IPS-18c (cell line): ENCODE measurements around the gene NRG2.

Source experiments
- H3K4me3 ChIP-seq: 2 replicates; pipeline ENCODE4 v1.7.0; 2013; ENCODE audit warnings: low read depth, mild to moderate bottlenecking, low read length, moderate library complexity; ENCODE audit not compliant: insufficient read depth
- H3K9me3 ChIP-seq: one replicate; pipeline ENCODE4 v1.6.1; 2013; ENCODE audit warnings: mild to moderate bottlenecking, low read length, moderate library complexity; ENCODE audit not compliant: control insufficient read depth, insufficient read depth

Gene NRG2

GRCh38 chr5:139838381-139839197 lies 204.5 kb downstream of the NRG2 start:
- H3K9me3 ChIP-seq: no peaks in the 10 kb centered on the region

GRCh38 chr5:139837711-139838380 lies 205.3 kb downstream of the NRG2 start:
- H3K9me3 ChIP-seq: no peaks in the 10 kb centered on the region
- no peak overlapping the region for H3K4me3 ChIP-seq

More at GRCh38 chr5:139838381-139839197, 204.5 kb downstream of the NRG2 start:
- H3K4me3 ChIP-seq: no peak overlapping the region

GRCh38 chr5:139836469-139837208 lies 206.5 kb downstream of the NRG2 start:
- Histone ChIP-seq H3K4me3 (no peak overlapping the region), H3K9me3 (no peaks in the 10 kb centered on the region)

- Histone ChIP-seq H3K4me3 (no peak overlapping the region), H3K9me3 (no peaks in the 10 kb centered on the region)
Measured at GRCh38 chr5:139835656-139836055, 207.4 kb downstream of the NRG2 start.

- H3K9me3 ChIP-seq: no peaks in the 10 kb centered on the region
- no peak overlapping the region for H3K4me3 ChIP-seq
Measured at GRCh38 chr5:139833525-139833924, 209.6 kb downstream of the NRG2 start.

GRCh38 chr5:139831624-139832023 lies 211.5 kb downstream of the NRG2 start:
- H3K4me3 ChIP-seq: no peak overlapping the region
- H3K9me3 ChIP-seq: no peaks in the 10 kb centered on the region

- Histone ChIP-seq H3K4me3 (no peak overlapping the region), H3K9me3 (no peaks in the 10 kb centered on the region)
Measured at GRCh38 chr5:139829471-139829870, 213.6 kb downstream of the NRG2 start.

- Histone ChIP-seq H3K9me3 (no peaks in the 10 kb centered on the region), H3K4me3 (no peak overlapping the region)
Measured at GRCh38 chr5:139828207-139828895, 214.7 kb downstream of the NRG2 start.

- no peaks in the 10 kb centered on the region for H3K9me3 ChIP-seq
- H3K4me3 ChIP-seq: no peak overlapping the region
Measured at GRCh38 chr5:139825690-139826089, 217.4 kb downstream of the NRG2 start.

- Histone ChIP-seq H3K9me3 (no peaks in the 10 kb centered on the region), H3K4me3 (no peak overlapping the region)
Measured at GRCh38 chr5:139823757-139824355, 219.2 kb downstream of the NRG2 start.

- Histone ChIP-seq H3K9me3 (no peaks in the 10 kb centered on the region), H3K4me3 (no peak overlapping the region)
Measured at GRCh38 chr5:139822553-139823425, 220.3 kb downstream of the NRG2 start.

- Histone ChIP-seq H3K9me3 (no peaks in the 10 kb centered on the region), H3K4me3 (no peak overlapping the region)
Measured at GRCh38 chr5:139821806-139822552, 221.1 kb downstream of the NRG2 start.

- Histone ChIP-seq H3K9me3 (no peaks in the 10 kb centered on the region), H3K4me3 (no peak overlapping the region)
Measured at GRCh38 chr5:139820606-139821005, 222.5 kb downstream of the NRG2 start.

- H3K4me3 ChIP-seq: no peak overlapping the region
- H3K9me3 ChIP-seq: no peaks in the 10 kb centered on the region
Measured at GRCh38 chr5:139820130-139820529, 223.0 kb downstream of the NRG2 start.

GRCh38 chr5:139817970-139818369 lies 225.1 kb downstream of the NRG2 start:
- Histone ChIP-seq H3K4me3 (no peak overlapping the region), H3K9me3 (no peaks in the 10 kb centered on the region)

- no peaks in the 10 kb centered on the region for H3K9me3 ChIP-seq
- no peak overlapping the region for H3K4me3 ChIP-seq
Measured at GRCh38 chr5:139817362-139817761, 225.7 kb downstream of the NRG2 start.
